Measurements from ENCODE around the gene TYW1.
"Not testable (repeated sequence)": the region's sequence is repeated elsewhere in the genome, so short reads cannot be mapped to it uniquely, and the experiment has no call there.

DNA sequence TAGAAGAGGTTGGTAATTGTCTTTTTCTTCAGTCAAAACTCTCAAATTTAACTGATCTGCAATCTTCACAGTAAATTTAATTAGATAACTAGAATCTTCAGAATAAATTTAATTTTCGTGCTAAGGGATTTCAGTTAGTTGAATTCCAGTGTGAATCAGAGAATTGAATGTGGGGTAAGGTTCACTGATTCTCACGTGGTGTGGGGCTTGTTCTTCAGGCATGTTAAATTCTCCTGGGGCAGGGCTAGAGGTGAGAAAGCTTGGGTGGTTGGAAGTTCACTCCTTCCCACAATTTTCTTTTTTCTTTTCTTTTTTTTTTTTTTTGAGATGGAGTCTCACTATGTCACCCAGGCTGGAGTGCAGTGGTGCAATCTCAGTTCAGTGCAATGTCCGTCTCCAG lies 13.0 kb downstream of the TYW1 start:
- TF ChIP-seq EZH2phosphoT487 (IDR thresholded peaks at IDR 0.05; ENCODE audit: low read depth, severe bottlenecking, unreplicated experiment) = not testable (repeated sequence)
- TF ChIP-seq, protein P1, sequence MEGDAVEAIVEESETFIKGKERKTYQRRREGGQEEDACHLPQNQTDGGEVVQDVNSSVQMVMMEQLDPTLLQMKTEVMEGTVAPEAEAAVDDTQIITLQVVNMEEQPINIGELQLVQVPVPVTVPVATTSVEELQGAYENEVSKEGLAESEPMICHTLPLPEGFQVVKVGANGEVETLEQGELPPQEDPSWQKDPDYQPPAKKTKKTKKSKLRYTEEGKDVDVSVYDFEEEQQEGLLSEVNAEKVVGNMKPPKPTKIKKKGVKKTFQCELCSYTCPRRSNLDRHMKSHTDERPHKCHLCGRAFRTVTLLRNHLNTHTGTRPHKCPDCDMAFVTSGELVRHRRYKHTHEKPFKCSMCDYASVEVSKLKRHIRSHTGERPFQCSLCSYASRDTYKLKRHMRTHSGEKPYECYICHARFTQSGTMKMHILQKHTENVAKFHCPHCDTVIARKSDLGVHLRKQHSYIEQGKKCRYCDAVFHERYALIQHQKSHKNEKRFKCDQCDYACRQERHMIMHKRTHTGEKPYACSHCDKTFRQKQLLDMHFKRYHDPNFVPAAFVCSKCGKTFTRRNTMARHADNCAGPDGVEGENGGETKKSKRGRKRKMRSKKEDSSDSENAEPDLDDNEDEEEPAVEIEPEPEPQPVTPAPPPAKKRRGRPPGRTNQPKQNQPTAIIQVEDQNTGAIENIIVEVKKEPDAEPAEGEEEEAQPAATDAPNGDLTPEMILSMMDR (IDR thresholded peaks at IDR 0.05; ENCODE audit: poor library complexity) = not testable (repeated sequence)

All from hepatocyte (in vitro differentiated cells).